ELR (cell line): ENCODE measurements around the gene AMPD1.

Experiments
- DNase-seq: peaks from one replicate; pipeline ENCODE4 v3.0.0-alpha.2; 2015; ENCODE audit warnings: low read depth

The AMPD1 gene

DNA sequence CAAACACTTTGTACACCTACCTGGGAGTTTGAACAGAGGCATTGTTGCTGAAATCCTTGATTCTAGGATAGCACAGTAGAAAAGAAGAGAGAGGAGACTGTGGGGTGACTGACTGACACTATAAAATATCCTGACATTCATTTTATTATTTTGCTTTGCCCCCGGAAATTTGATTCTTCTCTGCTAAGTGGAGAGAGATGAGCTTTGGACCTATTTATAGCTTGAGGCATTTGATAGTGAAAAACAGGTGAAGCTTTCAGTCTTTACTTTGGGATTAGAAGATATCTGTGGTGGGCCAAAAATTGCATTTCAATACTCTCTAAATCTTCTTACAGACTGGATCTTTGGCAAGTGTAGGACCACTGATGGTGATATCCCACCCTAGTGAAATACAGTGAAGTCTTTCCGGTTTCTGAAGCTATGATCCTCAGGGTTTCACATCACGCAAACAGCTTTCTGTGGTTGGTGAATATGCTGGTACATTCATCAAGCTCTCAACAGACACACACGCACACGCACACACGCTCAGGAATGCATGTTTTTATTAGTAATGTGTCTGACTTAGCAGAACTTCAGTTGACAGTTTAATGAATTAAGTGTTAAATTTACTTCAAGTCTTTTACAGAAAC is at the start of gene AMPD1:
AMPD1 (minus strand) TSS at position 117 of the 629 bp plus-strand sequence; CDS start at position 42, 75 bp downstream.
- DNase-seq = peak; percentile 57

DNA sequence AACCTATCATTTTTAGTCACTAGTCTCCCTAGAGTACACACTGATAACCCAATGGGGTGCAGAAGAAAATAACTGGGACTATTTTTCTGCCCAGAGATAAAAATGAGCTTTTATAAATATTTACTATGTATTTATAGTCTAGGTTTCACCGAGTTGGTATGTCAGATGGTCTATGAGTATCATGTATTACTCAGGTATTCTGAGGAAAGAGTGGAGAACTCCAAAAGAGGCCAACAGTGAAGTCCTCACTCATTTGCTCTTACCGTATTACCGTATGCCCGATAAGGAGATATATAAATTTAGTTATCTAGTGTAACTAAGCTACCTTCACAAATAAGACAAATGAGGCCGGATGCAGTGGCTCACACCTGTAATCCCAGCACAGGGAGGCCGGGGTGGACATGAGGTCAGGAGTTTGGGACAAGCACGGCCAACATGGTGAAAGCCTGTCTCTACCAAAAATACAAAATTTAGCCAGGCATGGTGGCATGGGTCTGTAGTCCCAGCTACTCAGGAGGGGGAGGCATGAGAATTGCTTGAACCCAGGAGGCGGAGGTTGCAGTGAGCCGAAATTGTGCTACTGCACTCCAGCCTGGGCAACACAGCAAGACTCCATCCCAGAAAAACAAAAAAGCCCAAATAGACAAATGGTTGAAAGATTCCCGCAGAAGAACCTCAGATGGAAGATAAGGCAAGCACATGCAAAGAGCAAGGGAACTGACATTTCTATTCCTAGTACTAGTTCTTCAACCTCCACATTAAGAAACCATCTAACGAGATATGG is 46.8 kb upstream of the AMPD1 start:
- no peak for DNase-seq

DNA sequence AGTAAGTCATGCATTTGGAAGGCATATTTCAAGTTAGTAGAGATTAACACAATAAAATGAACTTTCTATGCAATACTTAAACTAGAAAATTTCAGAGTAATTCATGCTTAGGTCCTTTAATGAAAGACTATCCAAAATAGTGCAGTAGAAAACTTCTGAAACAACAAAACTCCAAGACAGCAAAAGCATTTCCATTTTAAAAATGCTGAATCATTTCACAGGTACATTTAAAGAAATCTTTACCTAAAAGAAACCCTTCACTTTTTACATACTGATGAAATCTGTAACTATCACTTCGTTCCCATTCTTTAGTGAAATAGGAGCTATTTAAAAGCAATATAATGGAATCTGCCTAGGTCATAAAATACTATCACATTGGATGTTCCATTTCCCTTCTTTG is 45.0 kb upstream of the AMPD1 start:
- DNase-seq = no peak

DNA sequence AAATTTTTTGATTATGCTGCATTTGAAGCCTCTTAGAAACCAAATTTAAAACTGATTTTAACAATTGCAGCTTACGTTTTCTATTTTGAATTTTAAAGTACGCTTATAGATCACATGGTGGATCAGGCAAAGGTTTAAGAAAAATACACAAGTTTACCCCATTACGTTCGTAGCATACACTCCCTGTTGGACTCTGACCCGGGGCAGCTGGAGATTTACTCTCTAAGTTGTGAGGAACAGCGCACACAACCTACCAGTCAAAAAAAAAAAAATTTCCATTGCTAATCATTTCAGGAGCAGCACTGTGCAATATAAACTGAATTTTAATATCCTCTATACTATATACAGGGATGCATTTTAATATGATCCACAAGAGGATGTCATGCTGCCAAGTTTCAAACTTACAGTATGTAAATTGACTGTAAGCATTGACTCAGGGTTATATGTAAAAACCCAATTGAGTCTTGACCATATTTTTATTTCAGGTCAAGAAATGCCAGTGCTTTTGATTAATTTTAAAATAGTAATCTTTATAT is 42.0 kb upstream of the AMPD1 start:
- no peak for DNase-seq

DNA sequence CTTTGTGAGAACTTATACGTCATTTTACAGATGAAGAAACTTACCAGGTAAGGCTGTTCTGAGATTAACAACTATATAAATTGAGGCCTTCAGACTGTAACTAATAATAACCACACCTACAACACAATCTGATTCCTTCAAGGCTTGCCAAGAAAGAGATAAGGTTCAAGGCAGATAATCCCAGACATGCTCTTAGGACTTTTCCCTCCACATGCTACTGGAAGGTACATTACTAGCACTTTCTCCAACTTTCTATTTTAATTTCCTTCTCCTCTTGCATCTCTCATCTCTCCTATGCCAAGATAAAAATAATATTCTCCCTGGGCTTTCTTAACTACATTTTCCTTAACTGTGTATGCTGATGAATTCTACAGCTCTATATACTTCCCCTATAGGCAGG is 40.1 kb upstream of the AMPD1 start:
- DNase-seq = no peak

DNA sequence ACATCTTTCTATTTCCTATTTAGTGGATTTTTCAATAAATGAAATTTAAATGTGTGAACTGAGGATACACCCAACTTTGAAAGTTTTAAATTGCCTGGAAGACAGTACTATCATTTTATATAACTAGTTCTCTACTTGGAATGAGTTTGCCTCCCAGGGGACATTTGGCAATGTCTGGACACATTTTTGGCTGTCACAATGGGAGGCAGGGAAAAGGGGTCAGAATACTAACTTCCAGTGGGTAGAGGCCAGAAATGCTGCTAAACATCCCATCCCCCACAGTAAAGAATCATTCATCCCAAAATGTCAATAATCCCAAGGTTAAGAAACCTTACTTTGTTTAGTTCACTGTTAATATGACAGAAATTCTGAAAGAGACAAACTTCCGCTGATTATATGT is 34.4 kb upstream of the AMPD1 start:
- no peak for DNase-seq

DNA sequence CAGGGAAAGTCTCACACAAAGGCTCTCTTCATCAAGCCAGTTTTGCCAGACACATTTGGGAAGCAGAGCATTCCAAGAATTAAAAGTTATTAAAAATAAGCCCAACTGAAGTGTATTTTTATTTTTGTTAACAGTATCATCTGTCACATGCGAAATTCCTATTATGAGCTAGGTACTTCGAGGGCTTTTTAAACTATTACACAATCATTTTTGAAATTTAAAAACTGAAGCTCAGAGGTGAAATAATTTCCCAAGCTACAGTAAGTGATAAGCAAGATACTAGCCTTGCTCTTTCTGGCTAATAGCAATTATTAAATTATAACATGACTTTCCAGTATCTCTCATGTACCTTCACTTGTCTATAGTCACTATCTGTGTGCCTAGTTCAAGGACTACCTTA is 33.2 kb upstream of the AMPD1 start:
- DNase-seq = no peak

DNA sequence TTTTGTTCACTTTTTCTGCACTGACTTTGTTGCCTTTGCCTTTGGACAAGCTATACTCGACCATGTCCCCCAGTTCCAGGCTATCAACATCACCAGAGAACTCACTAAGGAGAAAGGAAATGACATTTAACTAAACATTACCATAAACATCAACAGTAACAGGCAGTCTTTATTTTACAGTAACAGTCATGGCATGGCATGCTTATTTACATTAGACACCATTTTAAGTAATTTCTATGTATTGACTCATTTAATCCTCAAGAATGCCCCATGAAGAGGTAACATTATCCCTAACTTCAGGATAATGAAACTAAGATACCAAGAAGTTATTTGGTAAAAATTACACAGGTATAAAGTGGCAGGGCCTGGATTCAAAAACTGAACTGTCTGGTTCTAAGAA is 29.9 kb upstream of the AMPD1 start:
- DNase-seq = peak; percentile 25

DNA sequence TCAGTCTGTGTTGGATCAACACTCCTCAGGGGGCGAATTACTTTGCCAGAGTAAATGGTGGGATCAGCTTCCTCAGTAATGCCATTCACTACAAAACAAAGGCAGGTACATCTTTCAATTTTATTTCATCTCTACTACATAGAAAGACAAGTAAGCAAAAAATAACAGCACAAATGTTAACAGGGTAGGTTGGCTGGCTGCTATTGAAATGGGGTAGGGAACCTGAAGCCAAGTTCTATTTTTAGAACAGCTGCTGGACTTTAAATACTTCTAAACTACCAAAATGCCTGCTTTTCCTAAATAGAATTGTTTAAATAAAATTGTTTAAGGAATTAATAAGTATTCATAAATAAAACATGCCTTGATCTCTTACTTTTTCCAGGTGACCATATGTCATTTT is 28.6 kb upstream of the AMPD1 start:
- no peak for DNase-seq

DNA sequence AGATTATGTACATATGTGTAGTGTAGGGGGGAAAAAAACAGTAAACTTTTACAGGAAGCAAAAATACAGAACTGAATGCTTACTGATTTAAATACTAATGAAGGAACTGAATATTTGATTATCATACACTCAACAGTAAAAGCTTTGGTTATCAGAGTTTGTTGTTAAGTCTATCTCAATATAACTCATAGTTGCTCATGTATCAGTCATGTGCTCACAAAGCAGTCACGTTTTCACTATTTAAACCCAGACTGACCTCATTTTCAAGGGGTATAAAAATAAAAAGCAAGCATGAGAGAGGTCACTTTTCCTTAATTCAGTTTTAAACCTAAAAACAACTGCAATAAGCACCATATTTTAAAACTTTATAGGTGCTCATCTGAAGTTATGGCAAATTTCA is 28.1 kb upstream of the AMPD1 start:
- no peak for DNase-seq

DNA sequence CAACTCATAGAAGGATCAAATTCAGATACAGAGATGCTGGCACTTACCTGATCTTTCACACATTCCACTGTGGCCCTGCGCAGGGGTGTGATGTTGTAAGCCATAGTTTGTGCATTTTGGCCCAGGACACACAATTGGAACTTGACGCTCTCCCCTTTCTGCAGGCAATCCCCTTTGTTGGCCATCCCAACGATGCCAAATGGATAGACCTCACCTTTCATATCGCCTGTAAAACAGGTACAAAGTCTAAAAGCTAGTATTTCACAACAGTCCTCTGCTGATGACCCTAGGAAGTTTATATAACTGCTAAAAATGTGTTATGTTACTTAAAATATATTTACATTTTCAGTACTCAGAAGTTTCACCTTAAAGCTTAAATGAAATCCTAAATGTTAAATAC is 25.1 kb upstream of the AMPD1 start:
- DNase-seq = no peak

DNA sequence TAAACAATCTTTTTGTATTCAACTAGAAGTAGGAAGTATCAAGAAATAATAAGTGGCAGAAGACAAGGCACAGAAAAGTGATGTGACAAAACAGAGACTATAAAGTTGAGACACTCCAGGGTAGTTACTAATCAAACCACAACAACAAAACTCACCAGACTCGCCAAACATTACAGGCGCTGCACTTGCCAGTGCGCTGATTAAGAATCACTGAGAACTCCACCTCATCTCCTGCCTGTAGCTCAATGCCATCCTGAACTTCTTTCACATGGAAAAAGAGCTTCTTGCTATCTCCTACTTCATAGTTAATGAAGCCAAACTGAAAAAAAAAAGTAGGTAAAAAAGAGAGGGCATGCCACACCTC is 24.1 kb upstream of the AMPD1 start:
- peak; percentile 67 for DNase-seq

DNA sequence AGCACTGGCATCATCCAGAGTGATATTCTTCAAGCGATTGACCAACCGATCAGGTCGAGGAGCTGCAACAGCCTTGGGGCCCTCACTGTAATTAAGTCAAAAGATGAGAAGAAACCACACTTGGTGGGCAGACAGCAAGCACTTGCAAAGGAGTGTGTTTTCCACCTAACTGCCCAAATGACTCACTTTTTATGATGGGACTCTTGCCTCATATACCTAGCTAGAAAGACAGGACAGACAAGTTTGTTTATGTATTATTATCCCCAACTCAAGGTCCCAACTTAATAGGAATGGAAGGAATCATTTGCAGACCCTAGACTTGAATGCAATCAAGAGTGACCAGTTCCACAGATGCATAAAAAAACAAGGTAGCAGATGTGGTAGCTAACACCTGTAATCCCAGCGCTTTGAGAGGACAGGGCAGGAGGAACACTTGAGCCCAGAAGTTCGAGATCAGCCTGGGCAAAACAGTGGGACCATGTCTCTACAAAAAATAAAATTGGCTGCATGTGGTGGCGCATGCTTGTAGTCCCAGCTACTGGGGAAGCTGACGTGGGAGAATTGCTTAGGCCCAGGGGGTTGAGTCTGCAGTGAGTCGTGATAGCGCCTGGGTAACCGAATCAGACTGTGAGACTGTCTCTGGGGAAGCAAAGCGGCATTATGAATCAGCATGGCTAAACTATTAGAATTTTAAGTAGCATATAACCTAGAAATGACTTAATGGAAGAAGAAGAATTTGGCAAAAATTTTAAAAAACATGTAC is 23.5 kb upstream of the AMPD1 start:
- peak; percentile 79 for DNase-seq

DNA sequence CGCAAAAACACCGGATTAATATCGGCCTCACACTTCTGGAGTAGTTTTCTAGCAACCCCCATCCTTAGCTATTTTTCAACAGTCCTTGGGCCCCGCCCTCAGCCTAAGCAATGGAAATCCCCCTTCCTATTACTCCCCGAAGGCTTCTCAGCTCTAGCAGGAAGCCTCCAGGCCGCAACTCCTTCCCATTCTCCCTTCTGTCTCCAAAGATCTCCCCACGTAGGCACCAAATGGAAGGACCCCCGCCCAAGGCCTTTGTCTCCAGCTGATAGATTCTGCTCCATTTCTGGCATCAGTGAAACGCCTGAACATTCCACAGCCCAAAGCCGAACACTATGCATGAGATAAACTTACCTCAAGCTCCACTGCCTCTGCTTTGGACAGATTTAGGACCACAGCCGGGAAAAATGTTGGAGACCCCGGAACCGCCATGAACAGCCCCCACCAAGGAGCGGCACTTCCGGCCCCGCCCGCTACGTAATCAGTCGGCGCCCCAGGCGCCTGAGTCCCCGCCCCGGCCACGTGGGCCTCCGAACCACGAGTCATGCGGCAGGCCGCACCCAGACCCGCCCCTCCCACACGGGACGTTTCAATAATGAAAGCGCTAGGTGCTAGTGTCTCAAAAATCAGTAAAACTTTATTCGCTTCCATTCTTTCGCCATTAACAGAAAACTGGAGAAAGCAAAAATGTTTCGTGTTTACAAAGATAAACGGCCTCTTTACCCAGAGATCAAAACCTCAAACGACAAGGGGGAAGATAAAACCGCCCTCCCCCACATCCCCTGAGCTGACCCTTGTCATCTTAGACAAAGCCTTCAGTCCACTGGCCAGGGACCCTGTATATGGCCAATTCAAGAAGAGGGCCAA is 21.2 kb upstream of the AMPD1 start, which contains the start of gene NRAS:
NRAS (minus strand) TSS at position 468 of the 867 bp plus-strand sequence. CDS start 611 bp downstream, outside the sequence.
- DNase-seq = peak; percentile 94

DNA sequence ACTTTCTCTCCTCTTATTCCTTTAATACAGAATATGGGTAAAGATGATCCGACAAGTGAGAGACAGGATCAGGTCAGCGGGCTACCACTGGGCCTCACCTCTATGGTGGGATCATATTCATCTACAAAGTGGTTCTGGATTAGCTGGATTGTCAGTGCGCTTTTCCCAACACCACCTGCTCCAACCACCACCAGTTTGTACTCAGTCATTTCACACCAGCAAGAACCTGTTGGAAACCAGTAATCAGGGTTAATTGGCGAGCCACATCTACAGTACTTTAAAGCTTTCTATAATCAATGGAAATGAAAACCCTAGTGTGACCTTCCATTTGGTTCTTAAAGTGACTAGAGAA is 20.6 kb upstream of the AMPD1 start:
- DNase-seq = no peak

DNA sequence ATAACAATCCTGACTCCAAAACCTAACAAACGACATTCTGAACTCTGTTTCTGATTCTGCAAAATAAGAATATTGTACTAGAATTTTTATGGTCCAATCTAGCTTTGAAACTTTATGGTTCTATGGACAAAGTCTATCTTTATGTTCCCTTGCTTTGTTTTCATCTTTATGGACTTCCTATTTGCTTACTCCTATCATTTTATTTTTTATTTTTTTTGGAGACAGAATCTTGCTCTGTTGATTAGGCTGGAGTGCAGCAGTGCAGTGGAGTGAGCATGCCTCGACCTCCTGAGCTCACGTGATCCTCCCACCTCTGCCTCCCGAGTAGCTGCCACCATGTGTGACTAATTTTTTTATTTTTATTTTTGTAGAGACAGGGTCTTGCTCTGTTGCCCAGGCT is 17.6 kb upstream of the AMPD1 start:
- no peak for DNase-seq

DNA sequence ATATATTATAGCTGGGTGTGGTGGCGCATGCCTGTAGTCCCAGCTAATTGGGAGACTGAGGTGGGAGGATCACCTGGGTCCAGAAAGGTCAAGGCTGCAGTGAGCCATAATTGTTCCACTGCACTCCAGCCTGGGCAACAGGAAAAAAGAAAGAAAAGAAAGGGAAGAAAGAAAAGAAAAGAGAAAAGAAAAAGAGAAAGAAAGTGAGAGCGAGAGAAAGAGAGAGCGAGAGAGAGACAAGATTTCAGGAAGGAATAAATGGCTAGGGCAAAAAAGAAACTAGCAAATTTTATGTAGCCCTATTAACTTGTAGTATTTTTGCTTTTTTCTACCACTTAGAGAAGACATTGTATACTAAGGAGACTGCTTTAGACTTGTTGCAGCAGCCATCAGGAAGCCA is 15.0 kb upstream of the AMPD1 start:
- DNase-seq = no peak

DNA sequence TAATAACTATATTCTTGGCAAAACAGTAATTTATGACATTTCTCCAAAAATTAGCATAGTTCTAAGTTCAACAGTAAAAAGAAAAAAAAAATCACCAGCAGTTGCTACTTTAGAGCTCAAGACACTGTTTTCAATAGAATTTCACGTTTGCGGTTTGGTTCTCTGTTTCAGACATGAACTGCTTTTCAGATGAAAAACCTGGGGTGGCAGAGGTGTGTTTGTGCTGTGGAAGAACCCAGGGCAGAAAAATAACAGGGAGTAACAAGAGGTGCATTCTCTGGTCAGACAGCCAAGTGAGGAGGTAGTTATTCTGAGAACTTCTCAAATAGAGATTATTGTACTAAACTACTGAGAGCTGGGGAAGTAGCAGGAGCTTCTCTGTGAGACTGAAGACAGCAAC is 12.3 kb upstream of the AMPD1 start:
- no peak for DNase-seq

DNA sequence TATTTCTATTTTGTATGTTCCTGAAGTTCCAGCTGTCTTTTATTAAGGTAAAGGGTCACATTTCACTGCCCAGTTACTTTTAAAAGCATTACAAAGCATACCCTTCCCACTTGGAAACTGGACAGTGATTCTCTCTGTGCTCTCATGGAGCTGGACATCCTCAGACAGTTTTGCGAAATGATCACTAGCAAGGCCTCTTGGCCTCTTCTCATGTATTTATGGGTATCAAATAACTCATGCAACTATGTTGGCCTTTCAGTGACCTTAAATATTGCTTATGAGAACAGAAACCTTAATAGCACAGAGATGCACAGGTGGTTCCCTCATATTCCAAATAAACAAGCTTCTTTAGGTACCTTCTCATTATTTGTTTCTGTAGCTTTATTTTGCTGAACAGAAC is 7.9 kb upstream of the AMPD1 start:
- DNase-seq = no peak

DNA sequence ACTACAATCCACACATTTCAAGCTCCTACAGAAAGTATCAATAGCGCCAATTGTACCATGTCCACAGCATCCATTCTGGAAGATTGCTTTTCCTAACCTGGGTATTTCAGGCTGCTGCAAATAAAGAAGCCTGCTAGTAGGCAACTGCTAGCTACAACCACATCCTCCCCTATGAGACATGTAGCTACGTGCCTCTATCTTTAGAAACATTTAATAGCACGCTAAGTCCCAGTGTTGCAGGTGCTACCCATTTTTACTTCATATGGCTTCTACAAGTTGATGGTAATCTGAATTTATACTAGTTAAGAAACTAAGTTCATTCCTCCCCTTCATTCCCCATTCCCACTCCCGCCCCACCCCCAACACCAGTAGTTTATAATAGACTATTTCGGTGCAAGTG is 7.4 kb upstream of the AMPD1 start:
- no peak for DNase-seq

DNA sequence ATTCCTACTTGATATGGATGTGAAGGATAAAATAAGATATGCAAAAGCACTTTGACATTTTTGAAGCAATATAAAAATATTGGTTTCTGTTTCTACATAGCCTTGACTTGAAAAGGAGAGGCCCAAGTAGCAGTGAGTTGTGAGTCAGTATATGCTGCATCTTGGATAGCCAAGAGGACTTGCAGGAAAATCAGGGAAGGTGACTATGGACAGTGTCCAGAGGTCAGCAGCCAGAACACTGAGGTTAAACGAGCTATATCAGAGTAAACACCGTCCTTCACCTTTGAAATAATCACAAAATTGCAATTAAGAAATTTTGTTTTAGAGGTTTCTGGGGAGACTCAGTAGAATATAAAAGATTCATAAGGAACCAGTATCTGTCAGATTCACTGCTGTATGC is 6.6 kb upstream of the AMPD1 start:
- no peak for DNase-seq

DNA sequence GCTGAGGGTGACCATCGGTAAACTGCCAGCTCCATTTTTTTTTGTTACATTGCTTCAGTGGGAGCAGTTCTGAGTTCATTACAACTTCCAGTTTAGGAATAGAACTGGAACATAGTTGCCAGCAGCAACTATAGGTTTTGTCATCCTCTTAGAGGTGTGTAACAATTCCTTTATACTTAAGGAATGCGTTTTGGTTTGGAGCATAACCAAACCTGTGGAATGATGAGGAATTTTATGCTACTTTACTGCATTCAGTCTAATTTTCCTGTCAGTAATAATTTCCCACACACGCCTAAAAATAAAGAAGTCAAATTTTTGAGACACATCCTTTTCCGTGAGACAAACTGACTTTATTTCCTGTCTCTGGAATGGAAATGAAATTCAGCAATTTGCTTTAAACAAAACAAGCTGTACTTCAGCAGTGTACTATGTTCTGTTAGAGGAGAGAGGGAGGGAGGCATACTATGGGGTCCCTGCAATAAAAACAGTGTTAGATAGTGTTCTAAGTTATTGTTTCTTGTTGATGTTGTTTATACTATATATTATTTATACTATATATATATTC is 4.8 kb upstream of the AMPD1 start:
- no peak for DNase-seq
